Measurements from ENCODE around the gene MBTPS1.

The MBTPS1 gene

GRCh38 chr16:84074721-84075120 lies 42.0 kb downstream of the MBTPS1 start:
- DNase-seq (ENCODE audit: low spot score): no peak

- DNase-seq (ENCODE audit: low spot score): no peak
Measured at GRCh38 chr16:84072014-84072413, 44.7 kb downstream of the MBTPS1 start.

DNA sequence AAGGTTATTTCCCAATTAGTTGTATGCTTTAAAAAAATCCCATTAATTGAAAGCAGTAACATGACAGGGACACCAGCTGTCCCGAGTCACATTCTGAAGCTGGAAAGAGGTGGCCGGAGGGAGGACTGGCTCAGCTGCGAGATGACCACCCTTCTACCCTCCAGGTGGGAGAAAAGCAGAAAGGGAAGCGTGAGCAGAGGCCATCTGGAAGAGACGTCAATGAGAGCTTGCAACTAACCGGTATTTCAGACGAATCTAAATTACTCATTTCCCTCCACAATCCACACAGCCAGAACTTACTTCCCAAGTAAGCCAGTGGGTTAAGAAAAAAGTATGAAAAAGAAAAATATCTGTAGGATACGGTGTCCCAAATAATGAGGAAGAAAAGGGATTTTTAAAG lies 45.6 kb downstream of the MBTPS1 start:
- DNase-seq (ENCODE audit: low spot score): no peak

DNA sequence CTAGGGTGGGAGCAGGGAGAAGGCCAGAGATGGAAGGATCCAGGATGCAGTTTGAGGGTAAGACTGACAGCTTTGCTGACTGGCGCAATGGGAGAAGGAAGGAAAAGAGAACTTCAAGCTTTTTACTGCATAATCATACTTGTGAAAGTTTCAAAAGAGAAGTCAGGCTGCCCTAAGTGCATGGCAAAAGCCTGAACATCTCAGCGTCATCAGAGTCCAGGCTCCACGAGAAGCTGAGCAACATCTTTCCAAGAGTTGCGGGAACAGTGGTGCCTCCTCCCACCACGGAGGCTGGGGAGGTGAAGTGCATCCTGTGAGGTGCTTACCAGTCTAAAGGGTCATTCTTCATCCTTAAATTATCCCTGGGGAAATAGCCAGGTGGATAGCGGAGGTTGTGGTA lies 47.2 kb downstream of the MBTPS1 start:
- DNase-seq (ENCODE audit: low spot score): peak; percentile 56

- DNase-seq (ENCODE audit: low spot score): peak; percentile 31
Measured at GRCh38 chr16:84068783-84069462, 47.8 kb downstream of the MBTPS1 start.

DNA sequence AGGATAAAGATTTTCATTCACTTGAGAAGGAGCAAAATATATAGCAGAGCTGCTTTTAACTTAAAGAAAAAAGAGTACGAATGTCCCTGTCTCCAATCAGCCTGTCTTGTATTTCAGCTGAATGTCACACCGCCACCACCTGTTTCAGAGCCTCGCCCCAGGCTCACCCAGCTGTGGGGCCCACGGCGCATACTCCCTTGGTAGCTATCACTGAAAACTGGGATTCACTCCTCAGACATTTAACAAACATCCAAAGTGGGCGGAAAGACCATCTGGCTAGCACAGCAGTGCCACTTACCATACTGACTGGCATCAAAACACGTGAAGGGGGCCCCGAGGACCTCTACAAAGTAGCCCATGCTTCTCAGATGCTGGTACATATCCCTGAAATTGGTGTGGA lies 48.7 kb downstream of the MBTPS1 start:
- DNase-seq (ENCODE audit: low spot score): no peak

- DNase-seq (ENCODE audit: low spot score): no peak
Measured at GRCh38 chr16:84067640-84068039, 49.1 kb downstream of the MBTPS1 start.

DNA sequence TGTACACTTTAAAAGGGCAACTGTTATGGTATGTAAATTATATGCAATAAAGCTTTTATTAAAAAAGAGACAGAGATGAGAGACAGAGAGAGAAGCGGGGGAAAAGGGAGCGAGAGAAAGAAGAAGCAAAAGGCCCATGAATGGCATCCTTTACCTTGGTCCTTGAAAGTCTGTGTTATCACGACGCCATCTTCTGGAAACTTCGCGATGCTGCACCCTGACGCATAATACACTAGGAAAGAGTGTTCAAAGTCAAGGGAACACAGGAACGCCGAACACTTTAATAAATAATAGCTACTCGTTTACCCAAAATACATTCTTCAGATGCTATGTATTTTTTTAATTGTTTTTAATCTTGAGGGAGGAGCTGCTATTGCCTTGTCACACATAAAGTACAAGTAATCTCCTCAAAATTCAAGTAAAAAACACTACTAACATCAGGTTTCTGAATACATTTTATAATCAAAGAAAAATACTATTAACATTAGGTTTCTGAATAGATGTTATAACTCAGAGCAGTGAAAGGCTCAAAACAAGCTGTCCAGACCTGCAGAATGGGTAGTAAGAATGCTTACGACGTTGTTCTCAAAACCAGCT lies 51.1 kb downstream of the MBTPS1 start:
- DNase-seq (ENCODE audit: low spot score): peak; percentile 75

- DNase-seq (ENCODE audit: low spot score): no peak
Measured at GRCh38 chr16:84063980-84064379, 52.8 kb downstream of the MBTPS1 start.

GRCh38 chr16:84062734-84063640 lies 53.8 kb downstream of the MBTPS1 start:
- DNase-seq (ENCODE audit: low spot score): peak; percentile 51

- DNase-seq (ENCODE audit: low spot score): no peak
Measured at GRCh38 chr16:84061236-84061819, 55.4 kb downstream of the MBTPS1 start.

DNA sequence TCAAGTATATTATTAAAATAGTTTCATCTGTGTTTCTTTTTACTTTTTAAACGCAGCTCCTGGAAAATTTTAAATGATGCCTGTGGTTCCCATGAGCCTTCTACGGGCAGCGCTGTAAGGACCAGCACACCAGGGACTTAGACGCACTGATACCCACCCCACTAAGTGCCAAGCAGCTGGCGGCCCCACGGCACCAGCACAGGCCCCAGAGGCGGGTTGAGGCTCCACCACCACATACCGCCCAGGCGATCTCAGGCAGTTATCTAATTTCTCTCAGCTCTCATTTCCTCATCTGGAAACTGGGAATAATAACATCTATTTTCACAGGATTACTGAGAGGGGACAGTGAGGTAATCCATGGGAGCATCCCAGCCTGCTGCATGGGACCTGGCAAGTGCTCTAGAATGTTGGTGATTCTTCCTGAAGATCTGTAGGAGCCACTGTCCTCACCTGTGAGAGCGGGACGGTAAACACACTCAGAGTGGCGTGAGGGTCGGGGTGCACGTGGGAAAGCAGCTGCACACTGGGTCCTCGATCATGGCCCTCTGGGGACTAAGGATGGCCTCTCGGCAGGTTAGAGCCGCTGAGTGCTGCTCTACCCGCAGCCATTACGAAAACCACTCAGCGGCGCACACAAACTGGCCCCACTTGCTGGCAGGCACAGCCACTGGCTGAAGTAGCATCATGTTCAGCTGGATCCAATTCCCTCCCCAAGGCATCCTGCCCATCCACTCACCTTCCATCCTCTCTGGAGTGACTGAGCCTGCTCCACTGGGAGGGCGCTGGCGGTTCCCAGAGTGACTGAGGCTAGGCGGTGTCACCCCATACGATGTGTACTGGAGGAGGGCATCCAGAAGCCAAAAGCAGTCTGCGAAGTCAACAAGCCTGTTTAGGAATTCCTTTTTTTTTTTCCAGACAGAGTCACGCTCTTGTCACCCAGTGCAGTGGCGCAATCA lies 56.5 kb downstream of the MBTPS1 start:
- DNase-seq (ENCODE audit: low spot score): no peak

DNA sequence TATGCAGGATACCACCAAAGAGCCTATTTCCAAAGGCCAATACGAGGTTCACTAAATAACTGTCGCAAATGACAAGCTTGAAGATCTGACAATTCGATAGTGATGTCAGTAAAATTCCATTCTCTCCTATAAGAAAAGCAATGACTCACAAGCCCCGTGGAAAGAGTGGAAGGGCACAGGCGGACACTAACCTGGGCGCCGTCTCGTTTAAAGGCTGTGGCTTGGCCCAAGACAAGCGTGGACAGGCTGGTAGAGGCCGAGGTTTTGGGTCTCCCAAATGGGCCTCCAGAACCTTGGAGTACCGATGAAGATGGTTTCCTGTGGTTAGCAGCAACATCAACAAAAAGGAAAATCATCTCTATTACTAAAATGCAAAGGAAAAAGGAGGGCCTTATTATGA lies 57.6 kb downstream of the MBTPS1 start:
- no peak for DNase-seq (ENCODE audit: low spot score)

DNA sequence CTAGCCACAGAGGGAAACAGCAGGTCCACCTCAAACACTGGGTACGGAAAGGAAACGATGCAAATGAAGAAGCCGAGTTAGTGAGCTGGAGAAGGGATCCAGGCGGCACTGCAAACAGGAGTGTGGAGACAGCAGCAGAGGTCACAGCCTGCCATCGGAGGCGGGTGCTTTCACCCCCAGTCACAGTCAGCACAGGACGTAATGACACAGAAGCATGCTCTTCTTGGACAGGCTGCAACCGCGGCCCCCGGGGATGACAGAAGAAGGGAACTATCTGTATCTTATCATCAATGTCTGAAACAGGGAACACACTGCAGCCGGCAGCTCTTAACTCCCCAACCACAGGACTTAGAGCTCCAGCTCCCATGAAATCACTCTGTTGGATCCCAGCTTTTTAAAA lies 58.1 kb downstream of the MBTPS1 start:
- no peak for DNase-seq (ENCODE audit: low spot score)

DNA sequence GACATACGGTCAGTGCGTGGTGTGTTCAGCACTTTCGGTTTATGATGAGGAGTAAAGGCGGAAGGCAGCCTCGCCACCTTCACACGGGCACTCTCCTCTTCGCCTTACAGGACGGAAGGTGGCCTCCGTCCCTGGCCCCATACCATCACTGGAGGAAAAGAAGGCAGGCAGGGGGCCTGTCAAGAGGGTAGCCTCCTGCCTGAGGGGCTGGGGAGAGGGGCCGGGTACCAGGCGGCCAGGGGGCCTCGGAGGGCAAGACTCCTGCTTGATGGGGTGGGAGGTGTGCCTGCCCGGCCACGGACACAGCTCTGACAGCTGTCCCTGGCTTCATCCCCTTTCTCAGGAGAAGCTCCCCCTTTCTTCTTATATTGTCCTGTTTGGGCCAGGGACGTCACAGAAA lies 58.5 kb downstream of the MBTPS1 start:
- DNase-seq (ENCODE audit: low spot score): no peak

DNA sequence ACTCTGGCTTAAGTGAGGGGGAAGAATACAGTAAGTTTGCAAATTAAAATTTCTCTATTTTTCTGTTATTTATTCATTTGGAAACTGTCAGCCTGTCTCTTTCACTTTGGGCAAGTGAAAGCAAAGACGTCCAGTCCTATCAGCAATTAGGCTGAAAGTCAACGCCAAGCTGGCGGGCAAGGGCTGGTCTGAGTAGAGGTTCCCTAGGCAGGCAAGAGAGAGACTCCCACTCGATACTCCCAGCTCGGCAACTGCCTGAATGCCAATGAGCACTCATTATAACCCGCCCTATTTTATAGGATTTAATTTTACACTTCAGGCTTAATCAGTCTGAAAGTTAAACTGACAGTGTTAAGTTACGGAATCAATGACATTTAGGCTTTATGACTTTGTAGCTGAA lies 59.8 kb downstream of the MBTPS1 start:
- no peak for DNase-seq (ENCODE audit: low spot score)

- DNase-seq (ENCODE audit: low spot score): no peak
Measured at GRCh38 chr16:84055801-84056634, 60.7 kb downstream of the MBTPS1 start.

GRCh38 chr16:84055366-84055765 lies 61.4 kb downstream of the MBTPS1 start:
- no peak for DNase-seq (ENCODE audit: low spot score)

DNA sequence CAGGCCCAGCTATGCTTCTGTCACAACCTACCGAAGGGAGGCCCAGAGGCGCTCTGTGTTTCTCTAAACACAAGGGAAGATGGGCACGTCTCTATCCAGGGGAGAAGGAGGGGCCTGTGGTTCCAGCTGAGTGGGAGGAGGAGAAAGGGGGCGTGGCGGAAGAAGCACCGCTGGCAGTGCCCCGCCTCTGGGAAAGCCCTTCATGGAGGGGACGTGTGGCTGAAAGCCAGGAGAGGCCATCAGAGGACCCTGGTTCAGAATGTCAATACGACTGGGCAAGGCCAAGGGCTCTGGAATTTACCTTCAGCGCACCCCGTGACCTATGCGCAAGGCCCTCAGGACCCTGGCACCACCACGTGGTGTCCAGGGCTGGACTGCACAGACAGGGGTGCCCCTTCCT lies 61.8 kb downstream of the MBTPS1 start:
- no peak for DNase-seq (ENCODE audit: low spot score)

- DNase-seq (ENCODE audit: low spot score): no peak
Measured at GRCh38 chr16:84054271-84054670, 62.5 kb downstream of the MBTPS1 start.

DNA sequence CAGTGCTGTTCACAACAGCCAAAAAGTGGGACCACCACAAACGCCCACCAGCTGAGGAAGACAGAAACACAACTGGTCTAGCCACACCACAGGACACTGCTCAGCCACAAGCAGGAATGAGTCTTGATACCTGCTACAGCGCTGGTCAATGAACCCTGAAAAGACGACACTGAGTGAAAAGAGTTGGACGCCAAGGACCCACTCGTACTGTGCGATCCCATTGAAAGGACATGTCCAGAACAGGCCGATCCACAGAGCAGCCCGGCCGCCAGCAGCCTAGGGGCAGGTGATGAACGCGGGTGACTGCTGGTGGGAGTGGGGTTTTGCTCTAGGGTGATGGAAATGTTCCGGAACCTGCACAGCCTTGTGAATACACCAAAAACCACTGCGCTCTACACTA lies 63.5 kb downstream of the MBTPS1 start:
- DNase-seq (ENCODE audit: low spot score): no peak
